Measurements from ENCODE around the gene DSC1.
"Not testable (repeated sequence)": the region's sequence is repeated elsewhere in the genome, so short reads cannot be mapped to it uniquely, and the experiment has no call there.

Gene DSC1

DNA sequence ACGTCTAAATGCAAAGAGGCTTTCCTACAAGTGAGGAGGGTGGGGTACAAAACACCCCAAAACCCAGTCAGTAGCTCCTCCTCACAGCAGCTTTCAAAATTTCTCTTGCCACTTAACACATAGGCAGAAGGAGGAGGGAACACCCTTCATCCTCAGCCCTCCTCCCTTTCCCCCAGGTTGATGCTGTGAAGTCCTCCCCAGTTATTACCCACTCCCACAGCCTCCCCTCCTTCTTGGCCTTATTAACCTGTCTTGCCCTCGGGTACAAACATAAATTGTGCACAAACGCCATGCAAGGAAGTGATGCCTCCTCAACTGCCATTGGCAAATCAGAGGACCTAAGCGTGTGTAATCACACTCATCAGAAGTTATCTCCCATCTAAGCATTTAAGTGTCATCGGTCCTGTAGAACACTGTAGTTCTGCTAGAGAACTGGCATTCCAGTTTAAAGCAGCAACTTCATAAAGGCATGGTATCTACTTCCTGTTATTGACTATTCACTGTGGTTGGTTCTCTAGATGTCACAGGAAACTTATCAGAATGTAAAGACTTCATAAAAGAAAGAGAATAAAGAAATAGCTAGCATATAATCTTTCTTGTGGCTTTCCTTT is at the start of gene DSC1:
Gene DSC1, minus strand, starts transcription at position 32 of the 611 bp plus-strand sequence. CDS start 262 bp downstream, outside the sequence.
- DNase-seq: no peak

DNA sequence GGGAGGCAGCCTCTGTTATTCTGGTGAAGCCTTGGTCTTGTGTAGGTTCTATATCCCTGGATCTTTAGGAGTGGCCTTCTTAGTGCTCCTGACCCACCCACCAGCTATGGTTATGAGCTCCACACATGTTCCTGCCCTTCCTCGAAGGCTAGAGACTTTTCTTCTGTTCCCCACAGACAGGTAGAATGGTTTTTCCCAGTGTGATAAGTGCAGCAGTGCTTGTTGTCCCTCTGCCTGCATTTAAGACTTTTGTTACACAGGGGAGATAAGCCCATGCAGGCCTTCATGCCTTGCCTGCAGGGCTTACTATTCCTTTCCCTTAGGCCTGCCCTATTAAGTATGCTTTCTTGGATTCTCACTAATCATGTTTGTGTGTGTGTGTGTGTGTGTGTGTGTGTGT is 48.4 kb upstream of the DSC1 start:
- DNase-seq: no peak

DNA sequence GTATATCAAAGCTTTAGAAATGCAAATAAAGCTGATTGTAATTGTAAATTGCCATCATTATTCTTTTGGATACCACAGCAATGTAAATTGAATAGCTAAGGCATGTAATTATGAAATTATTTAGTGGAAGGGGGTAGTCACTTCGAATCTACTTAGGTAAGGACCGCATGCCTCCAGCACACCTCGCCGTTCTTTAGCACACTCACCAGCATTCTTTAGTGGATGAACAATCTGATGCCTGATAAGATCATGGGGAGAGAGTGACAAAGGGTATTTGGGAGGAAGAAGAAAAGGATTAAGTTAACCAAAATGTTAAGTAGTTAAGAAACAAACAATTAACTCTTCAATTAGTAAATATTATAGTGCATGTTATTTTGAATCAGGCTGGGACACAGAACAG is 46.4 kb upstream of the DSC1 start:
- DNase-seq: no peak

DNA sequence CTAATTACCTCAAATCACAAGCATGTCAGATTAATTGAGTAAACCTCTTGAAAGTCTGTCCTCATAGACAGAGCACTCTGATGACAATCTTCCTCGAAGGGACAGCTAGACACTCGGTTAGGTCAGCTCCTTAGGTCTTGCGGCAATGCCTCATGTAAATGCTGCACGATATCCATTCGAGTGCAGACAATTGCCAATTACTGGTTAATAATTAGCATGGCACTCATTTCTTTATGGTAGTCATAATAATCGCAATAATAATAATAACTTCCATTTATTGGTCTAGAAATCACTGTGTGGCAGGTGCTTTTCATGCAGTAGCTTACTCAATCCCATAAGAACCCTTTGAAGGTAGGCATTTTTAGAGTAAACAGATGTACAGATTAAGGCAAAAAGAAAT is 44.7 kb upstream of the DSC1 start:
- DNase-seq: no peak

DNA sequence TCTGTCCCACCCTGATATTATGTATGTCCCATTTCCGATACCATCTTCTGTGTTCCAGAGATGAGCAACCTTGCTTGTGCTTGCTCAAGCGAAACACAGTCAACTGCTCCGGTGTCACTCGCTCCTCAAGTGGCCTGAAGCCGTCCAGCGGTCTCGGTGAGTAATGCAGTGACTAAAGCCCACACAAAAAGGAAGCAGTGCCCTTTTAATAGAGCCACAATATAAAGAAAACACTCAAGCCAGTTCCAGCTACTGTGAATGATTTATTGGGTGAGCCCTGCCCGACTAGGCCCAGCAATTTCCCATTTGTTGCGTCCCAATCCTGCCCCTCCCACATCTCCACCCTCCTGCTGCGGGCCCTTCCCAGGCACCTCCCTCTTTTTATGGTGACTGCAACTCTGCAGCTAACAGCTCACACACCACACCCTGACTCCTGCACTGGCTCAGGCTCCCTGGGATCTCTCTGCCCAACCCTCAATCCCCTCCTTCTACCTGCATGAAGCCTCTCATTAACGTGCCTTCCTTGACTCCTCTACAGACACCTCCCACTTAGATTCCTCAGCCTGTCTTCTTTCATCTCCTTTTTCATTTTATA is 44.2 kb upstream of the DSC1 start:
- DNase-seq: no peak

DNA sequence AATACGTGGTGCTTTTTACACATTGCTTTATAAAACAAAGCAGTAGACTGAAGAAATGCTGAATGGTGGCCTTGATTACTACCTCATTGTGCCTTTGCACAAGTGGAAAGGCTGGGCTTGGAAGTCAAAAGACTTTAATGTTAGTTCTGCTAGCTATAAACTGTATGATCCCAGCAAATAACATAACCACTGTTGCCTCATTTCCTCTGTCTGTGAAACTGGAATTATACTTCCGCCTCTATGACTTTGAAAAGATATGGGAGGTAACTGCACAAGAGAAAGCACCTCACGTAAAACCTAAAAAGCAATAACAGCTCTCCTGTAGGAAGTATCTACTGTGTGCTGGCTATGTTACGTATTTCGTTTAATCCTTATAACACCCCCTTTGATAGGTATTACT is 43.4 kb upstream of the DSC1 start:
- no peak for DNase-seq

GRCh38 chr18:31205273-31205672 is 42.6 kb upstream of the DSC1 start:
- DNase-seq: no peak

GRCh38 chr18:31204833-31205232 is 42.2 kb upstream of the DSC1 start:
- DNase-seq: no peak

GRCh38 chr18:31204166-31204565 is 41.5 kb upstream of the DSC1 start:
- no peak for DNase-seq

GRCh38 chr18:31203794-31204148 is 41.1 kb upstream of the DSC1 start:
- DNase-seq: no peak

DNA sequence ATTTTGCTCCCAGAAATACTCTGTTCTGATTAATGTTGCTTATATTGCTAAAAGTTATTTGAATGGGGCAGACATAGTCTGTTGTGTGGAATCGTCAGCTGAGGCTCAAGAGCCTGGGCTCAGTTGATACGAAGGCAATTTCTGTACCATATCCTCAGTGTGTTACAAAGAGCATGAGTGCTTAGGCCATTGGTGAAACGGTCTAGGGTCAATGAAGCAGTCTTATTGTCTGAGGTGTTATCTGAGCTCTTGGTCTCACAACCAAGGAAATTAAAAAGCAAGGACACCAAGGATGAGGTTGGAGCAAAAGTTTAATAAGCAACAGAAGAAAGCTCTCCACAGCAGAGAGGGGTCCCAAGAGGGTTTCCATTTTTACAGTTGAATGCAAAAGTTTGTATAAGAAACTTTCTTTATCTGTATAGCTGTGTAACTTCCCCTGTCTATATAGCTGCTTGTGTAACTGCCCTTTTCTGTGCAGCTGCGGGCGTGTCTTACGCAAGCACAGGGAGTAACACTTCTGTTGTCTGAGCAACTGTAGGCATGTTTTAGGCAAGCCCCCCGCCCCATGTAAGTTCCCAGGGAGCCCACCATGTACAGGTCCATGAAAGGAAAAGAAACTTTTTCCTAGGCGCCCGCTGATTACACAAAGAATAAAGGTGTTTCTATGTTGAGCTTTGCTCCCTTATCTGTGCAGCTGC is 40.6 kb upstream of the DSC1 start:
- no peak for DNase-seq

DNA sequence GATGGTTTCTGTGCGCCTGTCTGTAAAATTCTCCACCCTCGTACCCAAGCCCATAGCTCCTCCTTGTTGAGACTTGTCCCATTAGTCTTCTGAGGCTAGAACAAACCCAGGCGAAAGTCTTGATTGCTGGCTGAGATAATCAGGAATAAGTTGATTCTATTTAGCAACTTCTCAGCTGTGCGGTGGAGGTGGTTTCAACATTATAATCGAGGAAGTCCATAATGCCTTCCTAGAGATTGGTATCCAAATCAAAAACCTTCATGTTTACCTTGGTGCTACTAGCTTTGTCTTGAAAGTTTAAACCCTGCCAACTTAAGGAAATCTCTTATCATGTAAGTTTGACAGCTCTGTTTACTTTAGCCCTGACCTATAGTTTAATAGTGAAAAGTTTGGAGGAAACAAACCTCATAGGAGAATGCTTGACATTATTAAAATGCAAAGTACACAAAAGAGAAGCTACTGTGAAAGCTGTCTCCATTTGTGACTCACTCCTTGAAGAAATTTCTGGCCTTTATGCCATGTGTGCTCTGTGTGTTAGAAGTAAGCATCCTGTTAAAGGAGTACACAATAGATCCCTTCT is 36.6 kb upstream of the DSC1 start:
- DNase-seq: no peak

DNA sequence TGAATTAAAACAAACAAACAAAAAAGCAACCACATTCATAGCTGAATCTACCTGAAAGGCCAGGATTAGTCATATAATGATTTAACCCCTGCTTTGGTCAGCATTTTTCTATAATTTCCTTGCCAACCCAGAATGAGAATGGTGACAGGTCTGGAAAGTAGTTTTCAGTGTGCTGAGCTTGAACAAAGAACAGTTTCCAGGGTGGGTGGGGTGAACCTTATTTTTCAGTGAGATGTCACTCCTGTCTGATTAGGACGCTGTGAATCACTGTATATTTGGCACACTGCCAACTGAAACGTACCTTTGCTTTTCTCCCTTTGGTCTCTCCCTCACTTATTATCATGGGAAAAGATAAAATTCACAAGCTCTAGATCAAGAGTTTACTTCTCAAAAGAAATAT is 35.0 kb upstream of the DSC1 start:
- DNase-seq: no peak

- no peak for DNase-seq
Measured at GRCh38 chr18:31195063-31195462, 32.4 kb upstream of the DSC1 start.

DNA sequence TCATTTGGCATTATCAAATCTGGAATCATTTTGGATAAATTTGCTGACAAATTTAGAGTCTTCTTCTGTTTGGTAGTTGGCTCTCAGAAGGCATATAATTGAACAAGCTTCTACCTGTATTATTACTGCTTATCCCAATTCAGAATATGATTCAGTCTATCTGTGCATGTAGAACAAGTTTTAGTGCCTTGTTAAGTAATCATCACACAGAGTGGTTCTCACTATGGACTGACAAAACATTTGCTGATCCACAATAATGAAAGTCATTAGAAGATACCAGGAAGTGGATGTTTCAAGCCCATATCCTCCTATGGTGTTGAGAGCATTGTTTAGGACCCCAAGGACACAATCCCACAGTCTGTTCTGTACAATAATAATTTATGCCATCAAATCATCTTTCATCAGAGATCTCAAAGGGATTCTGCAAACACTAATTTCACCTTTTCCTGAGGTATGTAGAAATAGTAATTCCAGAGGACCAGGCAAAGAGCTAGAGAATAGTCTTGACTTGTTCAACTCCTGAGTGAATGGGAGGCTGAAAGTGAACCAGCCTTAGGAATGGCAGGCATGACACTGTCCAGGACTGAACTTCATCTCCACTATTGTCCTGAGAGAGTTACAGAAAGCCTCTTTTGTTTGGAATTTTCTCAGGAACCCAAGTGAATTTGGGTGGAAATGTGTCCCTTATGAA is 29.6 kb upstream of the DSC1 start:
- no peak for DNase-seq

- DNase-seq: no peak
Measured at GRCh38 chr18:31190919-31191318, 28.3 kb upstream of the DSC1 start.

DNA sequence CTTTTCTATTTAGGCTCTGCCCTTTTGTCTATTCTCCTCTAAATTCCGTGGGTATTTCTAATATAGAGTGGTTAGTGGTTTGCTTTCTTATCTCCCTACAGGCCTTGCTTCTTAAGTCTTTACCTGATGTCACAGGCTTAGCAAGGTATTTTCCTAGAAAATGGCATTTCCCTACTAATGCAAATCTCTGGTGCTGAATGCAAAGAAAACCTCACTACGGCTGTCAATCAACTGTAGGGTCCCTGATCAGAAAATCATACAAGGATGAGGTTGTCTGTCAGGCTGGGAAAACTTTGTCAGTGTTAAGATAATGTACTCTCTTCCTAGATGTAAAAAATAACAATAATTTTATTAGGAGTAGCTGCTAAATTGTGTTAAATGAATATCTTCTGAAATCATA is 27.1 kb upstream of the DSC1 start:
- no peak for DNase-seq

GRCh38 chr18:31185186-31185950 is 22.7 kb upstream of the DSC1 start:
- no peak for DNase-seq

GRCh38 chr18:31183302-31183701 is 20.6 kb upstream of the DSC1 start:
- no peak for DNase-seq

GRCh38 chr18:31177369-31177768 is 14.7 kb upstream of the DSC1 start:
- not testable (repeated sequence) for DNase-seq

DNA sequence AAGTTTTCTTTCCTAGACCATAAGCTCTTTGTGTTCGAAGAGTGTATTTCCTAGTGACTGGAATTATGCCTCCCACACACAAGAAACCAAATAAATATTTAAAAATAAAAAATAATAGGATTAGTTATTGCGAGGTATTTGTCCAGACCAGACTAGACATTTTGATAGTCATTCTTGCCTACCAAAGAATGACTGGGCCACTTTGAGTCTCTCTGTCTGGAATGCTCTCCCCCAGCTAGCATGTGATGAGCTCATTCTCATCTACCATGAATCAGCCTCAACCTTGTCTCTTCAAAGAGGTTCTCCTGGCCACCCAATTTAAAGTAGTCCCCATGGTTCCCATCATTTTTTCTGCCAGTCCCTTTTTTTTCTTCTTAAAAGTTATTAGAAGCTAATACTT is 13.9 kb upstream of the DSC1 start:
- no peak for DNase-seq

GRCh38 chr18:31171144-31171839 is 8.6 kb upstream of the DSC1 start:
- DNase-seq: no peak
